ENCODE measurements around the gene TIPRL.

GRCh38 chr1:168210312-168210711 is 31.6 kb downstream of the TIPRL start:
- no peak for TF ChIP-seq POLR2A (IDR thresholded peaks at IDR 0.05; ENCODE audit: low read depth, low read length)
- TF ChIP-seq POLR2AphosphoS5 (IDR thresholded peaks at IDR 0.05; ENCODE audit: low read depth, low read length) = no peak
- no peak for TF ChIP-seq TAF1 (IDR thresholded peaks at IDR 0.05; ENCODE audit: borderline replicate concordance, low read depth, low read length)
